NCI-H510A (cell line): ENCODE results near the gene TSPEAR.
A peak's percentile ranks its signal among the peaks of the same experiment; 100 is the strongest.
"Not testable (repeated sequence)": the region's sequence is repeated elsewhere in the genome, so short reads cannot be mapped to it uniquely, and the experiment has no call there.

Source experiments
- DNase-seq: peaks from one replicate; lab custom pipeline; 2025; lab: John Stamatoyannopoulos, UW

The TSPEAR gene

GRCh38 chr21:44515359-44516165 is 195.8 kb downstream of the TSPEAR start:
- no peak for DNase-seq

DNA sequence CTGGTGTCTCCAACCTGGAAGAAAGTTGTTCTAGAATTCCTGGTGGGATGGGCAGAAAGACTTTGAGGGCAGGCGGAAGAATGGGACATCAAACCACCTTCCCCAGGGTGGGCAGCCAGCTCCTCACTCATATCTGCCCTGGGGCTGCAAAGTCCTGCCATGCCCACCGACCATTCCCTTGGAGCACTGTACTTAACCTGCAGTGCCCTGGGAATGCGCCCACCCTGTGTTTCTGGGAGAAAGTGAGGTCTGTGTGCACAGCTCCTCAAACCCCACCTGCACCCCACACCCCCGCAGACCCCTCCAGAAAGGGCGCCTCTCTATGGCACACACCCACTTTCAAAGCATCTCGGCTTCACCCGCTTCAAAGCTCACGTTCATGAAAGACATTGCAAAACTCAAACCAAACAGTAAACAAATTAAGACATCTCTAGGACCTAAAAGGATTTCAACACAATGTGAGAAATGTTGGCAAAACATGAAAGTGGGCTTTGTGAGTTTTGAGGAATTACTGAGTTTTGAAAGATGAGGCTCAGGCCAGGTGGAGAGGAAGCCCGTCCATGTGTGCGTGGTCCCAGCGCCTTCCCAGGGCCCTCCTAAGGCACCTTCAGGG is 196.5 kb downstream of the TSPEAR start:
- DNase-seq: no peak

DNA sequence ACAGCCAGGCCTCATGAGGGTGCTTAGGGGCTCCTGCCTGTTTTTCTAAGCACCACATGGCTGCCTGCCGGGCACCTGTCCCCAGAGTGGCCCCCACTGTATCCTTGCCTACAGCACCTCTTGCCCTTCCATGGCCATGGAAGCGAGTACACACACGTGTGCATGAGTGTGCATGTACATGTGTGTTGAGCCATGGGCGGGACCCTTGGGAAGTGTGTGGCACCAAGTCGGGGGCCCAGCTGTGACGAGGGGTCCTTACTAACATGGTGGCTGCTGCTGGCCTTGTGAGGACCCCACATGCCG is 197.2 kb downstream of the TSPEAR start:
- DNase-seq: no peak

DNA sequence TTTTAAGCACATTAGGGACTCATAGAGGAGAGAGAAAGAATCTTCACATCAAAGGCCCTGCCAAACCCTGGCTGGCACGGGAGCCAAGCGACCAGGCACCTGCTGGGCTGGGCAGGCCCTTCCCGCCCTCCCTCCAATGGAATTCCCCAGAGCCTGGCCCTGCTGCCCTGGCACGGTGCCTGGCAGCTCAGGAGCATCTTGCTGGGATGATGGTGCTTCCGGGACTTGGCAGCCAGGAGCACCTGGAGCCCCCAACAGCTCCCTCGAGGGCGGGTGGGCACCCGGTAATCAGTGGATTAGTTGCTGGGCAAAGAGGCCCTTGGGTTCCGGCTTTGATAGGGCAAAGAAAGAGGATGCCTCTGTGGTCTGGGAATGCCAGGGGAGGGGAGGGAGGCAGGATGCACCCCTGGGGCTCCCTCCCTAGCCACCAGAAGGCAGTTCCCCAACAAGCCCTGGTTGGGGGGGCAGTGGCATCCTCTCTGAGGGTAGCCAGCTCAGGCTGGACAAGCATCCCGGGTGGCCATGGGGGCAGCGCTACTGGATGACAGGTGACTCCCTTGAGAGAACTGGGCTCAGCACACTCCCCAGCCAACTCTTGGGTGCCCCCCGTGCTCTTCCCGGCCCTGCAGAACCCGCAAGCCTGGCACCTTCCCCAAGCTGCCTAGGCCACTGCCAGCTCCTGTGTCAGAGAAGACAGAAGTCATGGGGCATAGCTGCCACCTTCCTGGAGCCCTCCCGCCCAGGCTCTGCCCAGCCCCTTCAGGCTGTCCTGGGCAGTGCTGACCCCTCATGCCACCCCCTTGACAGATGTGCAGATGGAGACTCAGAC is 197.8 kb downstream of the TSPEAR start:
- no peak for DNase-seq

DNA sequence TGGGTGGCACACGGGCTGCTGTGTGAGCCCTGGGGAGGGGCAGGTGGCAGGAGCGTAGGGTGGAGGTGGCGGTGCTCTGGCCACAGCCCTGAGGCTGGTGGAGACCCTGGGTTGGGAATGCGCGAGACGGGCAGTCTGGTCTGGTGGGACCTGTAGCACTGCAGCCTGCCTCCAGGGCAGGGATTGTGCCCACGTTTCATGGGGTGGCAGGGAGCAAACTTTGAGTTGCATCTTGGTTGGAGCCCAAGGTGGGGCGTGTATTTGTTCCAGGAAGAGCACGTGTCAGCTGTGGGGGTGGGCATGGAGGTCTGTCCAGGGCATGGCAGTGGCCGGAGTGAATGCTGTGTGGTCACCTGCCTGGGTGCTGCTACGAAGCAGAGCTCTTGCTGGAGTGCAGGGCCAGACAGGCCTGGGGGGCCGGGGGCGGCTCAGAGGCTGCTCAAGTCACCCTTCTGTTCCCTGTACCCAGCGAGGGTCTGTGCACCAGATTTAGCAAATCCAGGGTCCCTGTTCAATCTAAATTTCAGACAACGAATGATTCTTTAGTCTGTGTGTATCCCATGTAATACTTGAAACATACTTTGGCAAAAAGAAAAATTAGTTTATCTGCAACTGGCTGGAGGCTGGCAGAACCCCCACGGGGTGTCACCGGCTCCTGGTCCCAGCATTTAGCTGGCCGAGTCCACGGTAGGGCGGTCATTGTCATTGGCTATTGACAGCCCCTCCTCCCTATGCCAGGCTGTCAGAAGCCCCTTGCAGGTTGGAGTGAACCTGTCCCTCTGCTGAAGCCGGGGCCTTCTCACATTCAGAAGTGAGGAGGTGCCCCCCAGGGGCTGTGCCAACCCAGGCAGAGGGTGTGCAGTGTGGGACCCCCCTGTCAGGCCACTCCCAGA is 198.6 kb downstream of the TSPEAR start:
- DNase-seq: no peak

DNA sequence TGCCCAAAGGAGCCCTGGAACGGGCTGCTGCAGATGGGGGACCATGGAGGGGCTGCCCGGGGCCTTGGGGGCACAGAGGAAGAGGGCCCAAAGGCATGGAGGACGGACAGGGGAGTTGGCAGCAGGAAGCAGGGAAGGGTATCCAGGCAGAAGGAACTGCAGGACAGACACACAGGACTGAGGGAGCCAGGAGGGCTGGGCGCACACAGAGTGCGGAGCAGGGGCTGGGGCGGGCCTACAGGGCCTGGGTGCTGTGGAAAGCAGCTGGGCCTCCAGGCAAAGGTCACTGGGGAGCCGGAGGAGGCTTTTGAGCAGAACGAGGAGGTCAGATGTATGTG is 199.5 kb downstream of the TSPEAR start:
- no peak for DNase-seq

DNA sequence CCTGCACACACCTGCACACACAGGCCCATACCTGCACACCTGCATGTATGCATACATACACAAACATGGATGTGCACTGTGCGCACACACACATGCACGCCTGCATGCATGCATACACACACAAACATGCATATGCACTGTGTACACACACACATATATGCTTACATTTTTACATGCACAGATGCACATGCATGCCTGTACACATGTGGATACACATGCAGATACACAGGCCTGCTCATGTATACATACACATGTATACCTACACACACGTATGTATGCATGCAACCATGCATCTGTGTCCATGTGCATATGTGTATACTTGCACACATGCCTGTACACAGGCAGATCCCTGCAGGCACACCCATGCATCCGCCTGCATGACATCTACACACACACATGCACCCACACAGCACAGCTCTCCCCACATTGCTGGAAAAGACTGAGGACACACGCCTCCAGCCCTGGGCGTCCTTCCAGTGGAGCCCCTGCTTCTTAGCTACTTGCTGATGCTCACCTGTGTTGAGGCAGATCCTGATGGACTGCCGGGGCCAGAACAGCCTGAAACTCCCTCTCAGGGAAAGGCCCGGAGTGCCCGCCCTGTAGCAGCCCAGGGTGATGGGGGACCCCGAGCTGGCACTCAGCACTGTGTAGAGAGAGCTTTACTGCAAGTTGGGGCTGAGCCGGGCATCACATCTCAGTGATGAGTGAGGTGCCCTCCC is 200.0 kb downstream of the TSPEAR start:
- DNase-seq: no peak

DNA sequence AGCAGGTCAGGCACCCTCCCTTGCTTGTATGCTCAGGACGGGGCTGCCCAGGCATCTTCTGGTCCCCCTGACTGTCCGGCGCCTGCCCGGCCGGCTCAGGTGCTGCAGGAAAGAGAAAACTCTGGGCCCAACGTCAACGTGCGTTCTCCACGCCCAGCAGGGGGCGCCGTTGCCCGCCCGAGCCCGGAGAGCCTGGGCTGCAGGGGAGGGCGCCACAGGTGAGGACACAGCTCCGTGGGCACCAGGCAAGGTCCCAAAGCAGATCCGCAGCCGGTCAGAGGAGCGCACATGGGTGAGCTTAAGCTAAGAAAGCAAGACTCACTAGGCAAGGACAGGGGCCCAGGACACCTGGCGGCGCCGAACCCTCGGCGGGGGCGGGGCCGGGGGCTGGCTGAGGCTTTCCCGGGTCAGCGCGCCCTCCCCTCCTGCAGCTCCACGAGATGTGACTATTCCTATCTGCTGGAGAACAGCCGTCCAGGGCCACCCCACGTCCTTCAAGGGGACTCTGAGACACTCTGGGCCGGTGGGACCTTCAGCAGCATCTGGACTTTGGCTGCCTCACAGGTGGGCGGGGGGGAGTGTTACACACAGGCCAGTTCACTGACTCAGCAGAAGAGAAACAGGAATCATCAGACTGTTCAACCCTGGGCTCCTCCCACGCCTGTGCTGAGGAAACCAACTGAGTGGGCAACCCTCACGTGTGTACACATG is 200.7 kb downstream of the TSPEAR start:
- DNase-seq: peak; percentile 22

- no peak for DNase-seq
Observed at GRCh38 chr21:44510109-44510507, 201.3 kb downstream of the TSPEAR start.

- no peak for DNase-seq
Observed at GRCh38 chr21:44509539-44509938, 201.8 kb downstream of the TSPEAR start.

GRCh38 chr21:44508711-44509445 is 202.5 kb downstream of the TSPEAR start:
- no peak for DNase-seq

- no peak for DNase-seq
Observed at GRCh38 chr21:44508426-44508710, 203.0 kb downstream of the TSPEAR start.

GRCh38 chr21:44507673-44508425 is 203.5 kb downstream of the TSPEAR start:
- DNase-seq: no peak

GRCh38 chr21:44506279-44507255 is 204.8 kb downstream of the TSPEAR start:
- DNase-seq: no peak

DNA sequence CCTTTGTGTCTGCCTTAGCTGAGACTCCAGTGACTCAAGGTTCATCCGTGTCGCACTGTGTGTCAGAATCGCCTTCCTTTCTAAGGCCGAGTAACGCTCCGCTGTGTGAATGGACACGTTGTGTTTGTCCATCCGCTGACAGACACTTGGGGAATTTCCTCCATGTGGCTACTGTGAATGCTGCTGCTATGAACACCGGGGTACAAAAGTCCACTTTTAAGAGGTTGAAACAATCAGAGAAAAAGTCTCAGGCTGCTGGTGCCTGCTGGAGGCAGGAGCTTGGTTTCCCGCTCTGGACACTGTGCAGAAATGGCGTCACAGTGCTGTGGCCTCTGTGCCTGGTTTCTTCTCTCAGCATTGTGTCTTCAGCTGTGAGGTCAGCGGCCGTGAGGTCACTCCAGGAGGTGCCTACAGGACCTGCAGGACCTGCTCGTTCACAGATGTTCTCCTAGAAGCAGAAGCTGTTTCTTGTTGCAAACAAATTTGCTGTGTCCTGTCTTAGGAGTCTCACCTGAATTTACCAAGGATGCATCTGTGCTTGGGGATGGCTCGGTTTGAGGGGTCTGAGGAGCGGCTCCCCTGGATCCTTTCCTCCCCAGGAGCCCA is 205.6 kb downstream of the TSPEAR start:
- no peak for DNase-seq

GRCh38 chr21:44503901-44504399 is 207.4 kb downstream of the TSPEAR start:
- DNase-seq: no peak

- DNase-seq: not testable (repeated sequence)
Observed at GRCh38 chr21:44503006-44503889, 208.1 kb downstream of the TSPEAR start.
